Stimulated activated CD4-positive, alpha-beta T cell treated with anti-CD3 and anti-CD28 coated beads, Interleukin-12 subunit alpha, Interleukin-12 subunit beta, amount 100 ng/mL, for 4 hours (primary cell): ENCODE results near the gene AMIGO3.
"Not testable (repeated sequence)": the region's sequence is repeated elsewhere in the genome, so short reads cannot be mapped to it uniquely, and the experiment has no call there.

Experiments
- DNase-seq: peaks from one replicate; pipeline ENCODE4 v3.0.0-alpha.2; 2020

The AMIGO3 gene

DNA sequence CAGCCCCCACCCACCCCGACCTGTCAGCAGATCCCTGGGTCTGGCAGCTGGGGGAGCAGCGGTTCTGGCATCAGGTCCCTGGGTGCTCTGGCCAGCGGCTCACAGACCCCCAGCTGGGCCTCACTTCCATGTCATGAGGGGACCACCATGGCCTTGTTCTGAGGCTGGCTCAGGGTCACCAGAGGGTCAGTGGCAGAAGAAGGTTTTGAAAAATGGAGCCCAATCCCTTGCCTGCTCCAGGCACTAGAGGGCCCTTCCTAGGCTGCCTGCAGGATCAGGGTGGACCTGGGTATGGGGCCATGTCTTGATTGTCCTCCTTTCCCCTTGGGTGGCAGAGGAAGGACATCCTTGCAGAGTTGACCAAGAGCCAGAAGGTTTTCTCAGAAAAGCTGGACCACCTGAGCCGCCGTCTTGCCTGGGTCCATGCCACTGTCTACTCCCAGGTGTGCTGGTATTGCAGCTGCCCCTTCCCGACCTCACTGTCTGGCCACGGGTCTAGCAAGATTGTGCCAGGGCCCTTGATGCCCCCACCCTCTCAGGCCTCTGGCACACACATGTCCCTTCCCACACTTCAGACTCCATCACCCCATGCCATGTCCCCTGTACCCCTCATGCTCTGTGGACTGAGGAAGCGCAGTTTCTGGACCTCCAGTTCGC is 12.9 kb downstream of the AMIGO3 start:
- no peak for DNase-seq

DNA sequence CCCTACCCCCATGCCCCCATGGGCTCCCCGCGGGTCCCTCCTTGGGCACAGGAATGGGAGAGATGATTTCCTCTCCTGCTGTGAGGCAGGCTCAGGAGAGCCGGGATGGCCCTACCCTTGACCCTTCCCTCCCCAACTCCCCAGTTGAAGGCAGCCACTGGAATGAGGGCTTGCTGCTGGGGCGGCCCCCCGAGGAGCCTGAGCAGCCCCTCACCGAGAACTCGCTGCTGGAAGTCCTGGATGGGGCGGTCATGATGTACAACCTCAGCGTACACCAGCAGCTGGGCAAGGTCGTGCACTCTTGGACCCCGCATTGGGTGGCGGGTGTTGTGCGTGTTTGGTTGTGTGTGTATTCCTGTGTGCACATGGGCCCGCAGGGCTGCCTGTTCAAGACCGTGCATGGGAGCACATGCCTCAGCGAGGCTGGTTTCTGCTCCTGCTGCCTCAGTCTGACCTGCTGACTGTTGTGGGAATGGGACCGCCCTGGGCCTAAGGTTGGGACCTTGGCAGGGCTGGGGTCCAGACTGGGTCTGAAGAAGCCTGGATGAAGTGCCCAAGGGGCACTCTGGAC is 14.0 kb downstream of the AMIGO3 start:
- DNase-seq: no peak

- DNase-seq: no peak
Observed at GRCh38 chr3:49704629-49705028, 14.9 kb downstream of the AMIGO3 start.

- no peak for DNase-seq
Observed at GRCh38 chr3:49703956-49704355, 15.5 kb downstream of the AMIGO3 start.

GRCh38 chr3:49703443-49703927 is 16.0 kb downstream of the AMIGO3 start:
- peak; percentile 46 for DNase-seq

DNA sequence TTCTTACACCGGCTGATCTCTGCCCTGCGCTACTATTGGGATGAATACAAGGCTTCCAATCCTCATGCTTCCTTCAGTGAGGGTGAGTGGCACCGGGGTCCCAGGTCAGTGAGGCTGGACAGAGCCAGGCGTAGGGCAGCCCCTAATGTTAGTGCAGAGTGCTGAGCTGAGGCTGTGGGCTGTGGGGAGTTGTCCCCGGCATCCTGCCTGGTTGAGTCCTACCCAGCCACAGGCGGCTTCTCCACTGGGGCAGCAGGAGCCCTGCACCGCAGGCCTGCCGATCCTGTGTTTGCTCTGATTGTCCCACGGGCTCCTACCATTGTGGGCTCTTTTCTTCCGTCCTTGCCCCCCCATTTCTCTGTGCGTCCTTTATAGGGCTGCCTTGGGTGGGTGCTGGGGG is 16.8 kb downstream of the AMIGO3 start:
- DNase-seq: no peak

- no peak for DNase-seq
Observed at GRCh38 chr3:49701388-49702077, 18.0 kb downstream of the AMIGO3 start.

- DNase-seq: no peak
Observed at GRCh38 chr3:49700453-49701128, 18.9 kb downstream of the AMIGO3 start.

DNA sequence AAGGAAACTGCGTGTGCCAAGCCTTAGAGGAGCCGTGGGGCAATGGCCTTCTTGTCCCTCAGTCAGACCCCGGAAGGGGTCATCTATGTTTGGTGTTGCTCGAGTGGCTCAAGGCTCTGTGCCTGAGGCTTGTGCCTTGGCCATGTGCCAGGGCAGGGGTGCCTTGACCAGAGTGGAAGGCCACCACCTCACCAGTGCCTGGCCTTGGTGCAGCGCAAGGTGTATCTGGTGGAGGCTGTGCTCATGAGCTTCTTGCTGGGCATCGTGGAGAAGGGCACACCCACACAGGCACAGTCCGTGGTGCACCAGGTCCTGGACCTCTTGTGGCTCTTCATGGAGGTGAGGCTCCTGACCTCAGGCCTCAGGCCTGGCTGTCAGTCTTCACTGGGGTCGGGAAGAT is 19.5 kb downstream of the AMIGO3 start:
- DNase-seq: no peak

DNA sequence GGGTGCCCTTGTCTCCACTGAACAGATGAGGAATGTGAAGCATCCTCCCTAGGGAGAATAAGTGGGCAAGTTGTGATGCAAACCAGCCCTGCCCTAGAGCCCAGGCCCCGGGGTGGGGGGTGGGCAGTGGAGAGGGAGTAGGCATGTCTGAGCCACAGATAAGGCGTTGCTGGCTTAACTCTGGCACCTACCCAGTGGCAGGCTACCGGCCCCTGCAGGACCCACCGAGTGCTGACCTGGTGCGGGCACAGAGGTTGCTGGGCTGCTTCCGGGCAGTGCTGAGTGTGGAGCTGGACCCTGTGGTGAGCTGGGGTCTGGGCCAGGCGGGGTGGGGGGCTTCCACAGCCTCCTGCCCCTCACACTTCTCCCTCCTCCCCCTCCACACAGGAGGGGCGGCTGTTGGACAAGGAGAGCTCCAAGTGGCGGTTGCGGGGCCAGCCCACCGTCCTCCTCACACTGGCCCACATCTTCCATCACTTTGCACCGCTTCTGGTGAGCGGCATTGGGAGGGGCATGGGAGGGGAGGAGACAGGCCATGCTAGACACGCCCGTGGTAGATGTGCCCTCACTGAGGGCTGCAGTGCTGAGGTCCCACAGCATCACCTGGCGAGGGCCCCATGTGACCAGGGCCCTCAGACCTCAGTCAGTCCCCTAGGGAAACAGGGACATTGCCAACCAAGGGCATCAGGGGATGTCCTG is 20.1 kb downstream of the AMIGO3 start:
- no peak for DNase-seq

GRCh38 chr3:49695350-49696015 is 24.0 kb downstream of the AMIGO3 start:
- not testable (repeated sequence) for DNase-seq

DNA sequence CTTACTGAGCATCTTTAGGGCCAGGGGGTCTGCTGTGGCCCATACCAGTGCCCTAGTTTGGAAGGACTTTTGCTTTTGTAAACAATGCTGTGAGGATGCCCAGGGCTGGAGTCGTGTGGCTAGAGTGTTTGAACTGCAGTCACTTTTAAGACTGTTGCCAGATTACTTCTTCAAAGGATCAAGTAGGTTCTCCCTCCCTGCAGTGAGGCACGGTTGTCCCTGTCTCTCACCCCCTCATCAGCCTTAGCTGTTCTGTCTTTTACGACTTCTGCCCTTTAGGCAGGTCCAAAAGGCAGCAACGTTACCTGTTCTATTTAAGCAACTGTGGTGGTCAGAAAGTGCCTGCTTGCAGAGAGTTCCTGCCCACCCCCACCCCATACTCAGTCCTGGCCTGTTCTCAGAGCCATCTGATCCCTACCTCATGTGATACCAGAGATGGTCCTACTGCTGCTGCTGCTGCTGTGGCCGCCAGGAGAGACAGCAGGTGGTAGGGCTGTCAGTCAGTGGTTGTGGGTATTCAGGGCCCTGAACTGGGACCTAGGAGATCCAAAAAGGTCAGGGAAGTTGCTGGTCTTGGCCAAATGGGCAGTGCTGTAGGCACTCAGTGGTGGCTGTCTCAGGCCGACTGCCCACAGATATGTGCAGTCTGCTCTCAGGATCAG is 24.9 kb downstream of the AMIGO3 start:
- DNase-seq: not testable (repeated sequence)

GRCh38 chr3:49691481-49691880 is 28.0 kb downstream of the AMIGO3 start:
- DNase-seq: not testable (repeated sequence)

GRCh38 chr3:49690856-49691255 is 28.6 kb downstream of the AMIGO3 start:
- not testable (repeated sequence) for DNase-seq

- not testable (repeated sequence) for DNase-seq
Observed at GRCh38 chr3:49689908-49690624, 29.4 kb downstream of the AMIGO3 start.

GRCh38 chr3:49689046-49689907 is 30.2 kb downstream of the AMIGO3 start, which contains the start of the genes MST1 and RNF123:
TSS of gene MST1 (minus strand) at chr3:49689474. CDS start at chr3:49688691, 783 bp downstream.
TSS of gene RNF123 (plus strand) at chr3:49689557. CDS start at chr3:49691166, 1,609 bp downstream.
- DNase-seq: peak; percentile 92

- DNase-seq: not testable (repeated sequence)
Observed at GRCh38 chr3:49688338-49689045, 31.0 kb downstream of the AMIGO3 start.

DNA sequence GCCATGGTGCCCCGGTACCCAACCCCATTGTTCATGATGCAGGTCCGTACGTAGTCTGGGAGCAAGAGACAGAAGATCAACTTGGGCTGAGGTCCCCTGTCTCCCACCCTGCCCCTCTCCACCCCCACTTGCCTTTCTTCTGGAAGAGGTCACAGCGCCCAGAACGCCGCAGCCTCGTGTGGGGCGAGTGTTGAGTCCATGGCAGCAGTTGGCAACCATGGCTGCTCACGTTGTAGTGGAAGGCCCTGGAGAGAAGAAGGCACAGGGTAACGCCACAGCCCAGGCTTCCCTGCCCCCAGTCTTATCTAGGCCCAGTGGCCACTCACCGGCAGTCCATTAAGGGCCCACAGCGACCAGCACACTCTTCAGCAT is 32.1 kb downstream of the AMIGO3 start:
- not testable (repeated sequence) for DNase-seq

DNA sequence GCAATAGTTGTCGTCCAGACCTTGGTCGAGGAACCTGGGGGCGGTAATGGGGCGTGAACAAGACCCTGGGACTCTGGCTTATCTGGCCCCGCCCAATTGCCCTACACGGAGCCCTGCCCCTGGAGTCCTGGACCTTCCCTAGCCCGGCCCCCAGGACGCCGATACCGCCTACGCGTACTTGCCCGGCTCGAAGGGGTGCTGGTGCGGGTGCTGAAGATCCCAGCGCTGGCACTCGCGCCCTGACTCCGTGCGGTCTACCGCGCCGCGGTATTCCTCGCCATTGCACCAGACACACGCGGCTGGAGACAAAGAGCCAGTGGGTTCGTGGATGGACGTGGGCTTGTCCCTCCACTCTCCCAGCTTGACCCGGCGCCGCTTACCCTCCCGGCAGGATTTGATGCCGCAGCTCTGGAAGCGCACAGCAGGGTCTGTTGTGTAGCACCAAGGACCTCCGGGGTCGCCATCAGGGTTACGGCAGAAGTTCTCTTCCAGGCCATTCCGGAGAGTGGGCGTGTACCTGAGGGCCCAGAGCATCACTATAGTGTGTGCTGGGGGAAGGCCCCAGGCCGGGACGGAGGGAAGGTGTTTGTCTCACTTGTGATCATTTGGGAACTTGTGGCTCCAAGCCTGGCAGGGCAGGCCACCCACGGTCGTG is 32.6 kb downstream of the AMIGO3 start:
- DNase-seq: peak; percentile 43
